ENCODE data around the gene REC8.

The REC8 gene

DNA sequence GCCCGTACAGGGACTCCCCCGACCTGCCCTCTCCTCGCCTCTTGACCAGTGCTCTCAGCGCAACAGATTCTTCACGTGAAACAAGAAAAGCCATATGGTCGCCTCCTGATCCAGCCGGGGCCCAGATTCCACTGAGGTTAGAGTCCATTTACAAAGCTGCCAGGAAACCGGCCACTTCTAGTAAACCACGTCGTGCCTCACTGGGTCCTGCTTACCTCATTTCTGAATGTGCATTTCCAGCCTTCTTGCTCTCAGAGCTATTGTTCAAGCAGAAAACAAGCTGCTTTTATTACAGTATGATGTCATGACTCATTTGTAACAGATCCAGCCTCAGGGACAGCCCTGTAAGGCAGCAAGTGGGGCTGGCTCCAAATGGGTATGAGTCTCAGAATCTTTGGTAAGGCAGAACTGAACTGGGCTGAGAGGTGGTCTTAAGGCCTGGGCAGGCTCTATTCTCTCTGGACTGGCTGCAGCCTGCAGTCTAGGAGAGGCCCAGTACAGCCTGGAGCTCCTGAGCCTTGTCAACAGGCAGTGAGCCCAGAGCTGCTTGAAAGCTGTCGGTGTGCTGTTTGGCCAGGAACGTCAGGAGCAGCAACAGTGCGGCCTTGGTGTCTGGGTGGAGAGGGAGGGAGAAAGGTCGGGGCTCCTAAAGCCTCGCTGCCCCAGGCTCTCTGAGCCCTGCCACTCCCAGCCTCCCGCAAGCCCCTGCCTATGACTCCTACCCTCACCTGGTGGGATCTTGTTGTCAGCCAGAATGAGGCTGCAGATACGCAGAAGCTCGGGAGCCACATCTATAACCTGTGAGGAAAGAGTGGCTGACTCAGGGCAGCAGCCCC, 8.3 kb downstream of the REC8 start:
- peak; percentile 74 for DNase-seq (ENCODE audit: low spot score)
- peak overlapping the region in 1 of 2 donors; percentile 77 for H3K27ac ChIP-seq
- no peak overlapping the region for H3K4me3 ChIP-seq

DNA sequence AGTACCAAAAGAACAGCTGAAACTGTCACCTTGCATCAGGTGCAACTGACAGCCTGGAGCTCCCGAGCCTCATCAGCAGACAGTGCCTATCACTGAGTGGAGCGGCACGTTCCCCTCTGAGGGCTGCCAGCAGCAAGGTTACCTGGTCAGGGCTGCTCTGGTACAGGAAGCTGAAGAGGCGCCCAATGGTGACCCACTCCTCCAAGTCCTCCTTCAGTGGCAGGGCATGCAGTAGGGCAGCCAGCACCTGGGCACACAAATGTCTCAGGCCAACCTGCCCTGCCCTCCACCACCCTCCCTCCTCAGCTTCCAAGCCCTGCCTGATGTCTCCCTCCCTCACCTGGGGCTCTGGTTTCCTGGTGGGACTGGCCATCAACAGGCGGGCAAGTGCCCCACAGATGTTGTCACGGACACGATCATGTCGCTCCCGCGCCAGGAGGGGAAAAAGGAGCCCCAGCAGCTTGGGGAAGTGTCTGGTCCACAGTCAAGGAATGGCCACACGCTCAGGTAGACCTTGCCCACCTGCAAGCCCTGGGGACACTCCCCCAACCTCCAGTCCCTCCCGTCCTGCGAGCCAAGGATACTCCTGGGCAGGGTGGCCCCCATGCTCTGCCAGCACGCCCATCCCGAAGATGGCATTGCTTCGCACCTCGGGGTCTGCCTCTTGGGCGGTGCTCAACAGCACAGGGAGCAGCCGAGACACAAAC, 9.6 kb downstream of the REC8 start:
- no peak overlapping the region for H3K27ac ChIP-seq
- peak; percentile 70 for DNase-seq (ENCODE audit: low spot score)
- TF ChIP-seq CTCF (IDR thresholded peaks at IDR 0.05) = no peak
- H3K4me3 ChIP-seq = no peak overlapping the region

More for the DNA sequence above, 8.3 kb downstream of the REC8 start:
- TF ChIP-seq CTCF (IDR thresholded peaks at IDR 0.05) = no peak

DNA sequence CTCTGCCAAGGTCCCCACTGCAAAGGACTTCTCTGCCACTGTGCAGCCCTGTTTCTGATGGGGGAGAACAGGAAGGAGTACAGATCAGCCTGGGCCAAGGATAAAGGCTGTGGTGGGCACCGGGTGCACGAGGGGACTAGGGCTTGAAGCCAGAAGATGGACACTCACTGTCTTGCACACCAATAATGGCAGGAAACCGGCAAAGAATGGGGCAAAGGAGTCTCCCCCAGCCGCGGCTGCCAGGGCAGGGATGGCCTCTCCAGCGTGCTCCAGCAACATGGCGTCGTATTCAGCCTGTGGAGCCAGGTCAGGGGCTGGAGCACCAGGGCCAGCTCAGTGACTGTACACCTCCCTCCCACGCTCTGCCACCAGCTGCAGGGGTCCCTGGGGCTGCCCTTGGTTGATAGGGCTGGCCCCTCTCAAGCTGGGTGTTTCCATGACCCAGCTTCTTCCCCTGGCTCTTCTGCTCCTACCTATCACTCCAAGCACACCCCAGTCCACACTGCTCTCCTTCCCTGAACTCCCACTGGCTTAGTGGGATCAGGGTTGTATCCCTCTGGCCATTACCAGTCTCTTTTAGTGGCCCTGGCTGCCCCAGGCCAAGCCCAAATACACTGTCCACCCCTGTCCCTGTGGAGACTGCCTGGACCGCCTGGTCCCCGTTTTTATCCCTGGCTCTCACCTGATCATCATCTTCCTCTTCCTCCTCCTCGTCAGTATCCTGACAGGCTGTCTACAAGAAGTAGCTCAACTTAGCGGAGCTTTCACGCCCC, 10.4 kb downstream of the REC8 start:
- Histone ChIP-seq H3K4me3 (no peak overlapping the region), H3K27ac (no peak overlapping the region)
- no peak for TF ChIP-seq CTCF (IDR thresholded peaks at IDR 0.05)
- DNase-seq (ENCODE audit: low spot score) = peak; percentile 71

GRCh38 chr14:24183014-24183481, 11.2 kb downstream of the REC8 start:
- Histone ChIP-seq H3K4me3 (no peak overlapping the region), H3K27ac (no peak overlapping the region)
- peak; percentile 70 for DNase-seq (ENCODE audit: low spot score)
- no peak for TF ChIP-seq CTCF (IDR thresholded peaks at IDR 0.05)

GRCh38 chr14:24184104-24184970, 12.5 kb downstream of the REC8 start:
- peak; percentile 72 for DNase-seq (ENCODE audit: low spot score)
- no peak for TF ChIP-seq CTCF (IDR thresholded peaks at IDR 0.05)
- H3K4me3 ChIP-seq = no peak overlapping the region
- no peak overlapping the region for H3K27ac ChIP-seq

GRCh38 chr14:24185026-24185425, 13.1 kb downstream of the REC8 start:
- no peak for TF ChIP-seq CTCF (IDR thresholded peaks at IDR 0.05)
- no peak overlapping the region for H3K4me3 ChIP-seq
- no peak overlapping the region for H3K27ac ChIP-seq
- DNase-seq (ENCODE audit: low spot score) = no peak

All from coronary artery (tissue), 2 donors.